NCI-H2029 treated with DMSO at 0.1 percent for 48 hours (cell line): ENCODE results near the gene ITGA7.

Experiments used
- DNase-seq: peaks from one replicate; lab custom pipeline; 2025; lab: John Stamatoyannopoulos, UW

ITGA7 gene

GRCh38 chr12:55700255-55701018 lies 7.3 kb downstream of the ITGA7 start:
- no peak for DNase-seq

DNA sequence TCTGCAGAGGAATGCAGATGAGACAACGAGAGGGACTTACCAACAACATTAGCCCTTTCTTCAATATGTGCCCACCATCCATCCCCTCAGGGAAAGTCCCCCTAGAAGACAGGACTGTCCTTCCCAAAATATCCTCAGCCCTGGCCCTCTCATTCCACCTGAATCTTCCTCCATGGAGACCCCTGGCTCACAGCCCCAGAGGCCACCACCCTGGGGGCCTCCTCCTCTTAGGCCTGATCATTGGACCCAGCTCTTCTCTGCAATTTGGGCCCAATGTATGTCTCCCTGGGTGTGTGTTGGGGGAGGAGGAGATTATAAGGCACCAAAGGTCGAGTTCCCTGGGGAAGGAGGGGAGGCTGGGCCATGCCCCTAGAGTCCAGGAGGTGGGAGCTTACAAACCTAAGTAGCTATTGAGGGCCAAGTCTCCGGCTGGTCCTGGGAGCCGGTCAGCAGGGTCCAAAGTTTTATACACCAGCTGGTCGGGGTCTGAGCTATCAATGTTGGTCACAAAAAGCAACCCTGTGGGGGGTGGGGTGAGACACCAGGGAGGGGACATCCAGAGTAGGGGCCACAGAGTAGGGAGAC lies 8.1 kb downstream of the ITGA7 start:
- no peak for DNase-seq

DNA sequence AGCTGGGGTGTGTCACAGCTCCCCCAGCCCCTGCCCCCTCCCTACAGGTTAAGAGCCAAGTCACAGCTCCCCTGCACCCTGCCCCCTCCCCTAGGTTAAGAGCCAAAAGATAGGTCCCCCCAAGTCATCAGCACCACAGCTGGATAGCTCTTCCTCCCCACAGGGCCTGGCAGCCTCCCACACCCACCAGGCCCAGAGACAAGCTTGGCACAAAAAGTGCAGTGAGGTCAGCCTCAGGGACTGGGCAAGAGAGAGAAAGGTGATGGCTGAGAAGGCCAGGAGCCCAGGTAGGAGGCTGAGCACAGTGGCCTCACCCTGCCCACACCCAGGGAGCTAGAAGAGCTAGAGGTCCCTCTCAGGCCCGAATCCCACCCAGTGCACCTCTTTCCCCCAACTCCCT lies 8.7 kb downstream of the ITGA7 start:
- DNase-seq = no peak

DNA sequence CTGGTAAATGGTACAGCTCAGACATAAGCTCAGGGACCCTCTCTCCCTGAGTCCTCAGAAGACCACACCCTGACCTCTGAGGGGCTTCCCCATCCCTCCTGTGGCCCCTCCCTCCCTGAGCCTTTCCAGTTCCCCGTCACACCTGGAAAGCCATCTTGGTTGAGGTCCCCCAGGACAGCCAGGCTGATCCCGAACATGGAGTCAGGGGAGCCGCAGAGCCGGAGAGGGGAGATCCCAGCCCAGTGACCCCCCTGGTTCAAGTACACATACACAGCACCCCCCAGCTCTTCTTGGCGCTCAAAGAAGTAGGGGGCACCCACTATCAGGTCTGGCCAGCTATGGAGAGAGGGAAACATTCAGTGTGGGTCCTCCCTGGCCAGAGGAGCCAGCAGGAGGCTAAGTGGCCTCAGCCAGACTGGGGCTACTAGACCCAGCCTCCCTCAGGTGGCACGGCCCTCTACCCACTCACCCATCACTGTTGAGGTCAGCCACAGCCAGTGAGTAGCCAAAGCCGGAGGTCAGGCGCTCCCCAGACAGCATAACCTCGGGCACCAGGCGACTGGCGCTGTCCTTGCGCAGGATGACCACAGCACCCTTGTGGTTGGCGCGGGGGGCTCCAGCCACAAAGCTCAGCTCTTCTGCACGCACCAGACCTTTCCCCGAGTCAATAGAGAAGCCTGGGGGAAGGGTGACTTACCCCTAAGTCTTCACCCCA lies 9.3 kb downstream of the ITGA7 start:
- no peak for DNase-seq

- no peak for DNase-seq
Measured at GRCh38 chr12:55697686-55698085, 10.0 kb downstream of the ITGA7 start.

DNA sequence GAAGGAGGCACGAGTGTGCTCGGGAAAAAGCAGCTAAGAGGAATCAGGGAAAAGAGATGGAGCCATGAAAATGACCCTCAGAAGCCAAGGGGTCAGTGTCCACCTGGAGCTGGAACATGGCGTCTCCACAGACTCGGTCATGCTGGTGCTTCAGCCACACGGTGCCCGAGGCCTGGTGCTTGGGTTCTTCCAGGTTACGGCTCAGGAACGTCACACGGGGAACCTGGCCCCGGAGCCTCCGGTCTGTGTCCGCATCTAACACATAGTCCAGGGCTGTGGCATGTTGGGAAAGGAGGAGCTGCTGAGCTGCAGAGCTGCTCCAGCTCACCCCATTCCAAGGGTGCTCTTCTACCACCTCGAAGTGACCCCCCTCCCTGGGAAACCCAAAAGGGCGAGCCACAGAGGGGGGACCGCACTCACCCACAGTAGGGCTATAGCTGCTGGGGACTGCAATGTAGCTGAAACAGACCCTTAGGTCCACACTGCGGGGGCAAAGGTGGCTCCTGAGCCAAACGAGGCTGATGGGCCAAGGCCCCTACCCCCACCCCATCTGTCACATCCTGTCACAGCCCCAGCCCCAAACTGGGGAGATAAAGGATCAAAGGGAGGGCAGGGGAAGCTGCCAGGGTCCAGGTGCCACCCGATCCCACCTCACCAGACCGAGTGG lies 10.8 kb downstream of the ITGA7 start:
- no peak for DNase-seq

GRCh38 chr12:55696141-55696540 lies 11.6 kb downstream of the ITGA7 start:
- DNase-seq = no peak

GRCh38 chr12:55695349-55695748 lies 12.4 kb downstream of the ITGA7 start:
- no peak for DNase-seq

DNA sequence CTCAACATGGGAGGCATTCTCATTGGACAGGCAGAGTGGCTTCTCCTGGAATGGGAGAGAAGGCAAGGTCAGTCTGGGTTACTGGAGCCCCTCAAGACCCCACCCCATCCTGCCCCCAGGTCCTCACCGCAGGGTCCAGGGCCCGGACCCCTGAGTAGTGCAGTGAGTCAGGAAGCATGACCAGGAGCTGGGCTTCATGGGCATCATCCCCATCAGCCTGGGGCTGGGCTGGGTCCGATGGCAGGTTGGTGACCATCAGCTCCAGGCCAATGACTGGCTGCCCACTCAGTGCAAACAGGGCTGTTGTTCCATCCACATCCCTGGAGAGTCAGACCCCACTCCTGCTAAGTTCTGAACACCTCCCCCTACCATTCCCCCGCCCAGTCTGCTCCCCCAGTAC lies 13.1 kb downstream of the ITGA7 start:
- DNase-seq = no peak

- no peak for DNase-seq
Measured at GRCh38 chr12:55694188-55694515, 13.6 kb downstream of the ITGA7 start.

DNA sequence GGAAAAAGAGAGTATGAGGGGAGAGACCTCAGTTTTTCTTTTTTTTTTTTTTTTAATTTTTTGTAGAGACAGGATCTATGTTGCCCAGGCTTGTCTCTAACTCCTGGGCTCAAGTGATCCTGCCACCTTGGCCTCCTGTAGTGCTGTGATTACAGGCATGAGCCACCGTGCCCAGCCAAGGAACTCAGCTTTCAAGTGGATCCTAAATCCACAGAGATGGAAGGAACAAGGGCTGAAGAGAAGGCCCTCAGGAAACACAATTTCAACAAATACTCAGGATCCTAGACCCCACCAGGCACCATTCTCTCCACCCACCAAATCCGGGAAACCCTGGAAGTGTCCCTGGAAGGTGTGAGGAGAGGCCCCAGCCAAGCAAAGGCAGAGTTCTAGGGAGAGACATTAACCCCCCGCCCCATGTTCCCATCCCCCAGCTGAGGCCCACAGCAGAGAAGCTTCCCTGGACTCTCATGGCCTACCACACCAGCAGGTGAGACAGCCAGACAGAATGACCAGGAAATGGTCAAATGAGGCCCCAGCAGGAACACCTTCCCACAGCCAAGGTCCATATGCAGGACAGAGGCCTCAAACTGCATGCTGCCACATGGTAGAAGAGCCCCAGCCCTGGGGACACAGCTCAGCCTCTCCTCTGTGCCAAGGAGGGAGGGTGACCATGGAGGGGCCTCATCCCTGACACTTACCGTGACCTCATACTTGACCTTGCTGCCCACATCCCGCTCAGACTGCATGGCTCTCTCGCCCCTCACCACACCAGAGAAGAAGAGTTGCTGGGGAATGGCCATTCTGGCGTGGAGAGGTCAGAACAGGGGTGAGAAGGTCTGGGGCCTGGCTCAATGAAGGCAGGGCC lies 14.1 kb downstream of the ITGA7 start:
- no peak for DNase-seq

DNA sequence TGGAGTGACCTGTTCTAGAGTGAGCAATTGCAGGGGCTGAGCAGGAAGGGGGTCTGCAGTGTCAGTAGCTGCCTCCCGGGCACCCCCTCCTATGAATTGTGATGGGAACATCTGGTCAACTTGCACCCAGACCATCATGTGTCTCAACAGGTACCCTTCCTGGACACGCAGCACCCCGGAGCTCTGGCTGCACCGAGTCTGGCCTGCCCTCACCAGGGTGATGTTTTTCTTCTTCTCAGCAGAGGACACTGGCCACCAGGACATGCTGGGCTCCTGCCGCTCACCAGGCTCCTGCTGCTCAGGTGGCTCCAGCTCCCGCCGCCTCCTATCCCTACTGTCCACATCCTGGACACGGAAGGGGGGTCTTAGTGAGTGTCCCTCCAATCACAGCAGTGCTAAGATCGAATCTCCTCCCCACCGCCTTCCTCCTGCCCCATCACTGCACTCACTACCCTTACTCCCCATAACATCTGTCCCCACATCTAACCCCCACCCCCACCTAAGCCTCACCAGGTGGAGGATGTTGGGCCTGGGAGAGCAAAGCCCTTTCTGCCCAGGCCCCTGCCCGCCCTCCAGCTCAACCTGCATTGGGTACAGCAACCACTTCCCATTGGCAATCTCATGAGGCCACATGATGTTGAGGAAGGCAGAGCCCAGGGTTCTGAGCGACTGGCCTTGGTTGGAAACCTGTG lies 14.9 kb downstream of the ITGA7 start:
- no peak for DNase-seq

DNA sequence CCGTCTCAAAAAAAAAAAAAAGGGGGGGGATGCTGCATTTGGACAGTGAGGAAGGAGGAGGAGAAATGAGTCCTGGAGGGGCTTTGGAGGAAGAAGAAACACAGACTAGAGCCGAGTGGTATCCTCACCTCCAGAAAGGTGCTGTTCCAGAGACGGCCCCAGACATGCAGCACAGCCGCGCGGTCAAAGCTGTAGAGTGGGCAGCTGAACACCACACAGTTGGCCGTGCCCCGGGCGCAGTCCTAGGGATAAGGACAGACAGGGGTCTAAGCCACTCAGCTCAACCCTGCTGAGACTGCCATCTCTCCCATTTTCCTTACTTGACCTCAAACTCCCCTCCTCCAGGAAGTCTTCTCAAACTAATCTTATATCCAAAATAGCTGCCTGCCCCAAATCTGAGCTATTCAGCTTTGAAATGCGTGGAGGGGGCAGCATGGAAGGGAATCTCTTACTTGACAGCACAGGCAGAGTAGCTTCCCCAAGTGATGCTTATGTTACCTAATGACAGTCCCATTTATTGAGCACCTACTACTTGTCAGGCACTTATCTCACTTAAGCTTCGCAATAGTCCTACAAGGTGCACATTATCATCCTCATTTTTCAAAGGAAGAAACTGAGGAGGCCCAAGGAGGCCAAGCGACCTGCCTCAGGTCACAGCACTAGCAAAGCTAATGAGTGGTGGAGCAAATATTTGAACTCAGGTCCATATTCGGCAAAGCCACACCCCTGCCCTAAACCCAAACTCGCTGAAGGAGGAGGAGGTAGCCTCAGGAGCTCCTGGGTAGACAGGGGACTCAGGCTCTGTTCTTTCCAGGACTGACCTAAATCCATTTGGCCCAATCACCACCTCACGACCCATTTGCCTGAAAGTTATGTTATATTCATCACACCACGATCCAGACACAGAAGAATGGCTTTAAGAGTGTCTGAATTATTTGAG lies 18.7 kb downstream of the ITGA7 start:
- no peak for DNase-seq

DNA sequence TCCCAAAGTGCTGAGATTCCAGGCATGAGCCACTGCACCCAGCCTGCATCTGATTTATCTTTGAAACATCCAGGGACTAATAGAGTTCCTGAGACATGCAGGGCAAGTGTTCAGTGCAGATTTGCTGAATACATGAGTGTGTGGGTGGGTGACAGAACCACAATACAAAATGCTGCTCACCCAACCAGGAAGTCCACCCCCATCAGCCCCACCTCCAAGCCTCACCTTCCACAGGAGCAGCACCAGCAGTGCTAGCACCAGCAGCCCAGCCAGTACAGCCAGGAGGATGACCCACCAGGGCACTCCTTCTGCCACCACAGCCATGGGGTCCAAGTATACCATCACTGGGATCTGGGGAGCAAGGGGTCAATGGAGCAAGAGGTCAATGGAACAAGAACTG lies 20.0 kb downstream of the ITGA7 start:
- no peak for DNase-seq

DNA sequence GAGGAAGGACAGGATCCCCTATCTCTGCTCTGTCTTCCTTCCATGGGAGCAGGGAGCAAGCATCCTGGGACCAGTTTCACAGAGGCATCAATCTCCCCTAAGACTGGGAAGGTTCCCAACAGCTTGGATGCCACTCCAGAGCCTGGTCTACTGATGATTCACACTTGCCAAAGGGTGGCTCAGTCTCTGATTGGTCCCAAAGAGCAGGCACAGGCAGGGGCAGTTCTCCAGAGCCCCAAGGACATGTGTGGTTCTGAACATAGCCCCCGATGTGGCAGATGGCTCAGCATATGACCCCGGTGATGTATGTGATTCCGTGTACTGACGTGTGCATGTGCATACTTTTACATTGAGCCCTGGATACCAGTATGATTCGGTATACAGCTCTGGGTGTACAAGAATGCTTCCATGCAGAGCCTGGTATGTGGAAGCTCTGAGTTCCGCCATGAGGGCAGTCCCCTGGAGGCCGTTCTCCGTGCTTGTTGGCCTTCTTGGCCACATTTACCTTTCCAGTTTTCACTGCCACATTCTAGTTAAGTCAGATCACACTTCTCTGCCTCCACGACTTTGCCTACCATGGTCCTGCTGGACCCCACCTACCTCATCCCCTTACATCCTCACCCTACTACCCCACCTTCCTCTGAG lies 21.2 kb downstream of the ITGA7 start:
- no peak for DNase-seq

DNA sequence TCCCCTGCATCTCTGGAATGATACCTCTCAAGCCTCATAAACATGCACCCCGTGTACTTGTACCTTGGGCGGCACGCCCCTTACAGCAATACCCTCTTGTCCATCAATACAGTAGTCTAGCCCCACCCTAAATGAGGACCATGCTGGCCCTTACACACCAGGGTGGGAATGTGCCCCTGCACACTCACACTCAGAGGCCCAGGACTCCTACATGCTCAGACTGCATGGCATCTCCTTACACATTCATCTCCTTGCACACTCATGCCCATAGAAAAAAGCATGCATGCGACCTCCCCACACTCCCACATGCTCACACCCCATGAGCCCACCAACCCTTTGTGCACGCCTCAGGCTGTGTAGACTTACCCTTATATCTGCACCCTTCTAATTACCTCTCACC lies 22.0 kb downstream of the ITGA7 start:
- DNase-seq = no peak

DNA sequence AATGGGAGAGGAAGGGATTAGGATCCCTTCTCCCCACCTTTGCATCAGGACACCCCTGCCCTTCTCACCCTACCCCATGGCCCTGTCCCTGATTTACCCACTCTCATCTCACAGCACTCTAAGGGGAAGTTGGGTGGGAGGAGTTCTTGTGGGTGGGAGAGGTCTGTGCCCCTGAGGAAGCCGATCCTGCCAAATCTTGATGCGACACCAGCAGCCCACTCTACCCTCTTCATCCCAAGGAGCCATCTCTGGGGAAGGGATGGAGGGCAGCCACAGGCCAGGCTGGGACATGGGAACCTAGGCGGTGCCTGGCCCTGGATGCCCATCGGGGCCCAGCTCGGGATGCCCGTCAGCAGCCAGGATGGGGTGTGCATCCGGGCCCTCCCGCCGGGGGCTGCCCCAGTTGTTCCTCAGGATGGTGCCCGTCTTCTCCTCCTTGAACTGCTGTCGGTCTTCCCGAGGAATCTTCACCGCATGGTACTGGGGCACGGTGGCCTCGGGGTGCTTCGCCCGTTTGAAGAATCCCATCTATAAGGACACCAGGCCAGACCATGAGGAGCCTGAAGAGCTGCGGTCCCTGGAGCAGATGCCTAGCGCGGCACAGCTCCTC lies 22.8 kb downstream of the ITGA7 start:
- no peak for DNase-seq

DNA sequence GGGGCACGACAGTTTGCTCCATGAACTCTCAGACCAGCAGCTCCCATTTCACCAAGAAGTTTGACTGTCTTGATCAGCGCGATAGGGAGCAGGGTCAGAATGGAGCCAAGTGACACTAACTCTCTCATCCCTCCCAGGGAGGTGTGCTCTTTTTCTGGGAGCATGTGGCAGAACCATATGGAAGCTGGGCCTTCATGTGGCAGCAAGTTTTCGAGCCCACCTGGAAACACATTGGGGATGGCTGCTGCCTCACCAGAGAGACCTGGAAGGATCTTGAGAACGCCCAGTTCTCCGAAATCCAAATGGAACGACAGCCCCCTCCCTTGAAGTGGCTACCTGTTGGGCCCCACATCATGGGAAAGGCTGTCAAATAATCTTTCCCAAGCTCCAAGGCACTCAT lies 24.0 kb downstream of the ITGA7 start:
- DNase-seq = no peak

GRCh38 chr12:55682087-55682796 lies 25.5 kb downstream of the ITGA7 start:
- DNase-seq = no peak
